ENCODE data around the gene TMEM232.

TMEM232 gene

GRCh38 chr5:110517396-110517795, 209.1 kb downstream of the TMEM232 start:
- no peak for DNase-seq (ENCODE audit: low read depth)

GRCh38 chr5:110514030-110514429, 212.4 kb downstream of the TMEM232 start:
- DNase-seq (ENCODE audit: low read depth), result no peak

- no peak for DNase-seq (ENCODE audit: low read depth)
These were observed 214.2 kb downstream of the TMEM232 start for GRCh38 chr5:110512266-110512665.

GRCh38 chr5:110510146-110510545, 216.3 kb downstream of the TMEM232 start:
- DNase-seq (ENCODE audit: low read depth), result no peak

GRCh38 chr5:110507972-110508371, 218.5 kb downstream of the TMEM232 start:
- no peak for DNase-seq (ENCODE audit: low read depth)

GRCh38 chr5:110506378-110506777, 220.1 kb downstream of the TMEM232 start:
- no peak for DNase-seq (ENCODE audit: low read depth)

GRCh38 chr5:110496276-110496675, 230.2 kb downstream of the TMEM232 start:
- DNase-seq (ENCODE audit: low read depth), result no peak

- no peak for DNase-seq (ENCODE audit: low read depth)
These were observed 234.0 kb downstream of the TMEM232 start for GRCh38 chr5:110492446-110492845.

- no peak for DNase-seq (ENCODE audit: low read depth)
These were observed 247.6 kb downstream of the TMEM232 start for GRCh38 chr5:110478895-110479294.

GRCh38 chr5:110477911-110478310, 248.6 kb downstream of the TMEM232 start:
- DNase-seq (ENCODE audit: low read depth), result no peak

GRCh38 chr5:110476164-110476563, 250.3 kb downstream of the TMEM232 start:
- DNase-seq (ENCODE audit: low read depth), result no peak

- DNase-seq (ENCODE audit: low read depth), result no peak
These were observed 250.9 kb downstream of the TMEM232 start for GRCh38 chr5:110475529-110475928.

- DNase-seq (ENCODE audit: low read depth), result no peak
These were observed 257.0 kb downstream of the TMEM232 start for GRCh38 chr5:110469486-110469885.

- no peak for DNase-seq (ENCODE audit: low read depth)
These were observed 263.4 kb downstream of the TMEM232 start for GRCh38 chr5:110463106-110463505.

- DNase-seq (ENCODE audit: low read depth), result no peak
These were observed 265.6 kb downstream of the TMEM232 start for GRCh38 chr5:110460837-110461236.

- no peak for DNase-seq (ENCODE audit: low read depth)
These were observed 268.2 kb downstream of the TMEM232 start for GRCh38 chr5:110458313-110458712.

- DNase-seq (ENCODE audit: low read depth), result no peak
These were observed 283.6 kb downstream of the TMEM232 start for GRCh38 chr5:110442856-110443255.

- no peak for DNase-seq (ENCODE audit: low read depth)
These were observed 285.4 kb downstream of the TMEM232 start for GRCh38 chr5:110441035-110441434.

GRCh38 chr5:110440058-110440457, 286.4 kb downstream of the TMEM232 start:
- no peak for DNase-seq (ENCODE audit: low read depth)

GRCh38 chr5:110439296-110439695, 287.2 kb downstream of the TMEM232 start:
- no peak for DNase-seq (ENCODE audit: low read depth)

GRCh38 chr5:110435207-110435606, 291.3 kb downstream of the TMEM232 start:
- DNase-seq (ENCODE audit: low read depth), result no peak

- no peak for DNase-seq (ENCODE audit: low read depth)
These were observed 294.9 kb downstream of the TMEM232 start for GRCh38 chr5:110431603-110432002.

GRCh38 chr5:110414360-110414759, 312.1 kb downstream of the TMEM232 start:
- DNase-seq (ENCODE audit: low read depth), result no peak

- no peak for DNase-seq (ENCODE audit: low read depth)
These were observed 312.6 kb downstream of the TMEM232 start for GRCh38 chr5:110413856-110414255.

GRCh38 chr5:110409571-110409970, 316.9 kb downstream of the TMEM232 start:
- no peak for DNase-seq (ENCODE audit: low read depth)

All from activated T-helper 1 cell treated with Interleukin-2 at 50 U/mL for 16 hours (primary cell).